Epithelial cell of esophagus (primary cell): ENCODE results near the gene ARL6IP5.
A peak's percentile ranks its signal among the peaks of the same experiment; 100 is the strongest.

Source experiments
- DNase-seq: peaks from one replicate; pipeline ENCODE4 v3.0.0; 2010; ENCODE audit warnings: low read depth
- H3K4me3 ChIP-seq: 2 replicates; pipeline ENCODE4 v1.5.1; 2011; ENCODE audit warnings: mild to moderate bottlenecking, low read length, control low read depth
- TF ChIP-seq, protein P1 (sequence below): IDR thresholded peaks from 2 replicates; pipeline ENCODE4 v1.5.1; 2011; ENCODE audit warnings: low read depth, mild to moderate bottlenecking, low read length, control low read depth, inconsistent platforms; ENCODE audit not compliant: insufficient read depth; ENCODE audit errors: missing control alignments

ARL6IP5 gene

DNA sequence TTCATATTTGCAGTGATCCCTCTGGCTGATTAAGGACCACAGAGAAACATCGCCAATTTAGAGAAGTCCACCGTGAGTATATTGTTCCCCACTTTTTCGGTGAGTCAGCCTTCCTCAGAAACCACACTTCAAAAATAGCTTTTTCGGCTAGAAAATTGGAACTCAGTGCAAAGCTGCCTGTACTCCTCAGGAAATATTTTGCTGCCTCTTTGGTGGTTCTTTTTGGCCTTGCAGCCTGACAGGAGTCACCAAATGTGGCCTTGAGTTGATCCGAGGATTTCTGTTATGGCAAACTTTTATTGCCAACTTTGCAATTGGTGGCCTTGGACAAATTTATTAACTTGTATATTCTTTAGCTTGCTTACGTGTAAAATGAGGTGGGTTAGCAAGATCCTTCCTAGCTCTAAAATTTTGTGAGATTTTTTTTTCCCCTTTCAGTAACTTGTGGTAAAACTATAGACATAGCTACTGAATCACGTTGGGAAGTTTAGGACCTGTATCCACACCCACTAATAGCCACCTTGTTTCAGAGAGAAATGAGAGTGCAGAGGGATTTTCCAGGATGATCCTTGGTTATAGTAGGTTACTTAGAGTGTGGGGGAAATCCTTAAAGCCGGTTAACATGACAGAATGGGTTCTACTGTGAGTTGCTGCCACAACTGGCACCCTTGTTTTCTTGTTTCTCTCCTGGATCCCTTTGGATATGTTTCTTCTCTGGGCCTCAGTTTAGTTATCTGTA is 9.9 kb downstream of the ARL6IP5 start:
- H3K4me3 ChIP-seq = no peak overlapping the region
- DNase-seq = no peak
- TF ChIP-seq, protein P1, sequence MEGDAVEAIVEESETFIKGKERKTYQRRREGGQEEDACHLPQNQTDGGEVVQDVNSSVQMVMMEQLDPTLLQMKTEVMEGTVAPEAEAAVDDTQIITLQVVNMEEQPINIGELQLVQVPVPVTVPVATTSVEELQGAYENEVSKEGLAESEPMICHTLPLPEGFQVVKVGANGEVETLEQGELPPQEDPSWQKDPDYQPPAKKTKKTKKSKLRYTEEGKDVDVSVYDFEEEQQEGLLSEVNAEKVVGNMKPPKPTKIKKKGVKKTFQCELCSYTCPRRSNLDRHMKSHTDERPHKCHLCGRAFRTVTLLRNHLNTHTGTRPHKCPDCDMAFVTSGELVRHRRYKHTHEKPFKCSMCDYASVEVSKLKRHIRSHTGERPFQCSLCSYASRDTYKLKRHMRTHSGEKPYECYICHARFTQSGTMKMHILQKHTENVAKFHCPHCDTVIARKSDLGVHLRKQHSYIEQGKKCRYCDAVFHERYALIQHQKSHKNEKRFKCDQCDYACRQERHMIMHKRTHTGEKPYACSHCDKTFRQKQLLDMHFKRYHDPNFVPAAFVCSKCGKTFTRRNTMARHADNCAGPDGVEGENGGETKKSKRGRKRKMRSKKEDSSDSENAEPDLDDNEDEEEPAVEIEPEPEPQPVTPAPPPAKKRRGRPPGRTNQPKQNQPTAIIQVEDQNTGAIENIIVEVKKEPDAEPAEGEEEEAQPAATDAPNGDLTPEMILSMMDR = no peak

DNA sequence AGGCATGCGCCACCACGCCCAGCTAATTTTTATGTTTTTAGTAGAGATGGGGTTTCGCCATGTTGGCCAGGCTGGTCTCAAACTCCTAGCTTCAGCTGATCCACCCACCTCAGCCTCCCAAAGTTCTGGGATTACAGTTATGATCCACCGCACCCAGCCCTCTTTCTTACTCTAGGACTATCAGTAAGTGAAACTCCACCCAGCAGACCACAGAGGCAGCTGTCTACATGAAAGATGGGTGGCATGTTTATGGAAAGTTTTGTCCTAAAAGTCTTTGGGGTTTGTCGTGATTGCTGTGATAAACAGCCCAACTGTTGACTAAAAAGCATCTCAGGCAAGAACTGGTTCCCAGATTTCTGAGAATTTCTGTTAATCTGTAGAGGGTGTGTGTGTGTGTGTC is 10.9 kb downstream of the ARL6IP5 start:
- no peak for DNase-seq
- TF ChIP-seq, protein P1 = no peak
- H3K4me3 ChIP-seq = no peak overlapping the region

DNA sequence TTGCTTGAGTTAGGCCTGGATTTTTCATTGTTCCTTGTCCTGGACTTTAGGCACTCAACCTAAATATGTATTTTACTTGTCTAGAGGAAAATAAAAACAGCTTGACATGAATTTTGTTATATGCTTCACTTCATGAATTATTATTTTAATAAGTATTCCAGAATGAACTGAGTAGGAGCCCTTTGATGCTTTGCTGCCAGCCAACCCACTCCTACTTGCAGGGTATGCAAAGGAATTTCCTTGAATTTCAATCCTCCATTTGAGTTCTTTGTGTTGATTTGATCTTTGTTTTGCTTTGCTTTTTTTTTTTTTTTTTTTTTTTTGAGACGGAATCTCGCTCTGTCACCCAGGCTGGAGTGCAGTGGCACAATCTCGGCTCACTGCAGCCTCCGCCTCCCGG is 11.6 kb downstream of the ARL6IP5 start:
- no peak overlapping the region for H3K4me3 ChIP-seq
- TF ChIP-seq, protein P1 = no peak
- no peak for DNase-seq

DNA sequence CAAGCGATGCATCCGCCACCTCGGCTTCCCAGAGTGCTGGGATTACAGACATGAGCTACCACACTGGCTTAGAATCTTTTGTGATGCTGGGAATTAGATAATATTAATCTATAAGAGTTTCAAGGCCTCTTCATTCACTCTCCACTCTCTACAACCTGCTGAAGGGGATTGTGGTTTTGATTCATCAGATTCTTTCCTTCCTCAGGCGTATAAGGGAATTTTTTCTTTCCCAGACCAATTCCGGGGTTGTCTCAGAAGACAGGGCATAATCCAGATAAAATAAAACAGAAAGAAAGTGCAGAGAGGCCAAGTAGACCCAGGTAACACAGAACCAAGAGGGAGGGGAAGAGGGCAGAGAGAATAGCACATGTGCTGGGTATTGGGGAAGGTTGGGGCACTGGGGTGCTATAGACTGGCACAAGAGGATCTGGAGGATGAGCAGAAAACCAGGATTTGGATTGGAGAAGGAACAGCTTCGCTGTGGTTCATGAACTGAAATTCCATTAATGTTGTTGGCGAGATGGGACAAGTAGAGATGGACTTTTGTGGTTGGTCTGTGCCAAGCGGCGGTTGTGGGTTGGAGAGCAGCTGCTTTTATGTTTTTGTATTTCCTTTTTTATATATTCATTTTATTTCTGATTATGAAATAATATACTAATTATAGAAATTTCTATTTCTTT is 12.8 kb downstream of the ARL6IP5 start:
- H3K4me3 ChIP-seq = no peak overlapping the region
- TF ChIP-seq, protein P1 = no peak
- DNase-seq = peak; percentile 62

DNA sequence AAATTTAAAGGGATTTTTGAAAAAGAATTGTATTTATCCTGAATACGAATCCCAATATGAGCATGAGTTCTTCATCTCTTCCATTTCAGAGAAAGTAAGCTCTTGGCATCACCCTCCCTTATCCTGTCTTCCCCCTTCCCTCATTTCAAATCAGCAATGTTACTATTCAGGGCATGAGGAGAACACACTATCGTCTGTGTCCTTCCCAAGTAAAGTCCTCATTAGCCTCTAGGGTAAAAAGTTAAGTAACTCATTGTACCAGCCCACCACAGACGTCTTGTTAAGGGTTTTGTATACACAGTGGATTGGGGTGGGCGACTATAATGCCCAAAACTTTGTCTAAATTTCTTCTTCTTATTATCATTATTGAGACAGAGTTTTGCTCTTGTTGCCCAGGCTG is 14.8 kb downstream of the ARL6IP5 start:
- H3K4me3 ChIP-seq = no peak overlapping the region
- TF ChIP-seq, protein P1 = no peak
- no peak for DNase-seq

DNA sequence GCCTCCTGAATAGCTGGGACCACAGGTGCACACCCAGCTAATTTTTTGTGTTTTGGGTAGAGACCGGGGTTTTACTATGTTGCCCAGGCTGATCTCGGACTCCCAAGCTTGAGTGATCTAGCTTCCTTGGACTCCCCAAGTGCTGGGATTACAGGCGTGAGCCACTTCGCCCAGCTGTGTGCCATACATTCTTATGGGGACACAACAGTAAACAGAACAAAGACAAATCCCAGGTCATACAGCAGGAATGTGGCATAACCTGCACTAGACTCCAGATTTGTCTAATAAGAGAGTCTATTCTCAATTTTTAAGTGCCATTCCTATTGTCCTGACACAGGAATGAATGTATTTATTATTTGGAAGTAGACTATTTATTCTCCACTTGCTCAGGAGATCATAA is 17.6 kb downstream of the ARL6IP5 start:
- peak; percentile 42 for DNase-seq
- no peak overlapping the region for H3K4me3 ChIP-seq
- TF ChIP-seq, protein P1 = no peak
